GM18873 (cell line): ENCODE measurements around the gene BABAM2.
"Not testable (repeated sequence)": the region's sequence is repeated elsewhere in the genome, so short reads cannot be mapped to it uniquely, and the experiment has no call there.

Experiments
- ATAC-seq: cut with Tn5 transposase; IDR thresholded peaks from one replicate; pipeline ENCODE4 v1.9.1; 2021; ENCODE audit warnings: mild to moderate bottlenecking, moderate library complexity, moderate number of reproducible peaks; ENCODE audit not compliant: unreplicated experiment, low FRiP score

Gene BABAM2

GRCh38 chr2:27968045-27968444 lies 77.5 kb downstream of the BABAM2 start:
- not testable (repeated sequence) for ATAC-seq

DNA sequence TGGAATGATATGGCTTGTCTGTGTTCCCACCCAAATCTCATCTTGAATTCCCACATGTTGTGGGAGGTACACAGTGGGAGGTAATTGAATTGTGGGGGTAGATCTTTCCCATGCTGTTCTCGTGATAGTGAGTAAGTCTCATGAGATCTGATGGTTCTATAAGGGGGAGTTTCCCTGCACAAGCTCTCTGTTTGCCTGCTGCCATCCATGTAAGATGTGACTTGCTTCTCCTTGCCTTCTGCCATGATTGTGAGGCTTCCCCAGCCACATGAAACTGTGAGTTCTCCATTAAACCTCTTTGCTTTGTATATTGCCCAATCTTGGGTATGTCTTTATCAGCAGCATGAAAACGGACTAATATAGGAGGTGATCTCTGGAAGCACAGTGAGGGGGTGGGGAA lies 78.4 kb downstream of the BABAM2 start:
- not testable (repeated sequence) for ATAC-seq

DNA sequence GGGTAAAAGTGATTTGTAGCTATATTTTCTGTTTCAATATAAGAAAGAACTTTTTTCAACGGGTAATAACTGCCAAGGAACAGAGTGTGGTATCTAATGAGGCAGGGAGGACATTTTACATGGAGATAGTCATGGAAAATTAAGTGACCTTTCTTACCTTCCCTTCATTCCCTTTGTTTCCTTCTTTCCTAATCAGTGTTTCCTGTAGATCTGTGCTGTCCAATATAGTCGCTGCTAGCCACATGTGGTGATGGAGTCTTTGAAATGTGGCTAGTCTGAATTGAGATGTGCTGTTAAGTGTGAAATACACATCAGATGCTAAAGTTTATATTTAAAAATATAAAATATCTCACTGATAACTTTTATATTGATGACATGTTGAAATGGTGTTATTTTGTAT lies 81.8 kb downstream of the BABAM2 start:
- no peak for ATAC-seq

DNA sequence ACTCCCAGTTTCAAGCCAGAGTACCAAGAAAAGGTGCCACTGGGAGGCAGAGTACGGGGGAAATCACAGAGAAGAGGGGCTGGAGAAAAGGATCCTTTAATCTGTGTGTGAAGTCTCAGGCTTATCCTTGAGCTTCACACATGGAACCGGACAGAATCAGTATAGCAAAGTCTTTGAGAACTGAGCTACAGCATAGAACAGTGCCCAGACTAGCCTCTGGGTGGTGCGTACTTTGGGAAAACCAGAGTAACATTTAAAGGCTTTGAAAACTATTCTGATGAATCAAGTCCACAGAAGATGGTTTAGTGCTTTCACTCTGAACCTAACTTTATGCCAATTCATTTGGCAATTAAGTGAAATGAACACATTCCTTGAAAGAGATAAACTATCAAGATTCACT lies 83.1 kb downstream of the BABAM2 start:
- ATAC-seq = no peak

DNA sequence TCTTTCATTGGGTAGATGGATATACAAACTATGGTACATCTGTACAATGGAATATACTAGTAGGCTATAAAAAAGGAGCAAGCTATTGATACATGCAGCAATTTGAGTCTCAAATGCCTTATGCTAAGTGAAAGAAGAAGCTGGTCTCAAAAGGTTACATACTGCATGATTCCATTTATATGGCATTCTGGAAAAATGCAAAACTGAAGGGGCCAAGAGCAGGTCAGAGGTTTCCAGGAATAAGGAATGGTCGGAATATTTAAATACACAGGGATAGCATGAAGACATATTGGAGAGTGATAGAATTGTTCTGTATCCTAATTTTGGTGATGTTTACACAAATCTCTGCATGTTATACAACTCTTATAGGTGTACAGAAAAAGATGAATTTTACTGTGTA lies 85.8 kb downstream of the BABAM2 start:
- no peak for ATAC-seq

DNA sequence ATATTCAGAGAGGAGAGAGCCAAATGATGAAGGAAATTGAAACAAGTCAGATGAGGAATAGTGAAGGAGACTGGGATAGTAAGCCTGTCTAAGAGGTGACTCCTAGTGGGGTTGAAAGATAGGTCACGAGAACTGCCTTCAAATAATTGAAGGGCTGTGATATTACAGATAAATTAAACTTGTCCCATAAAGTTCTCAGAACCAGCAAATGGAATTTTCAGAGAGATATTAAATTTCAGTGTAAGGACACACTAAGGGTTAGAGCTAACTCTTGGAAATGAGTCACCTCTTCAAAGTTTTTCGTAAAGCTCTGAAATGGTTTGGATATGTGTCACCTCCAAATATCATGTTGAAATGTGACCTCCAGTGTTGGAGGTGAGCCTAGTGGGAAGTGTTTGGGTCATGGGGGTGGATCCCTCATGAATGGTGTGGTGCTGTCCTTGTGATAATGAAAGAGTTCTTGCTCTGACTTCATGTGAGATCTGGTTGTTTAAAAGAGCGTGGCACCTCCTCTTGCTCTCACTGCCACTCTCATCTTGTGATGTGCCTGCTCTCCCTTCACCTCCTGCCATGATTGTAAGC lies 87.3 kb downstream of the BABAM2 start:
- no peak for ATAC-seq

- not testable (repeated sequence) for ATAC-seq
Observed at GRCh38 chr2:27978761-27979160, 88.2 kb downstream of the BABAM2 start.

DNA sequence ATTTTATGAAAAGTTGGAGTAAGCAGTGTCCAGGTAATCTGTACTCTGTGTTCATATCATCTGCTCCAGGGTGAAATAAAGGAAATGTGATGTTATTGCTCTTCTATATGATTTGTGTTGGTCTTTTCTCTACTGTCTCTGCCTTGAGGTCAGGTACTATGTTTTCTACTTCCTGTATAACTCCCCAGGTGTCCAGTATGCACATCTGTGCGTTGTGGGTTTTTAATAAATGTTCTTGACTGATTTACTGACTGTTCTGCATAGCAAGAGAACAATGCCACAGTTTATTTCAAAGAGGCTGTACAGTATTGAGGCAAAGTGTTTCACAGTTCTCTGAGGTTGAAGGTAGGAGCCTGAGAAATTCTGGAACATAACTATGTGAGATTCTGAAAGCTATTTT lies 89.7 kb downstream of the BABAM2 start:
- ATAC-seq = no peak

DNA sequence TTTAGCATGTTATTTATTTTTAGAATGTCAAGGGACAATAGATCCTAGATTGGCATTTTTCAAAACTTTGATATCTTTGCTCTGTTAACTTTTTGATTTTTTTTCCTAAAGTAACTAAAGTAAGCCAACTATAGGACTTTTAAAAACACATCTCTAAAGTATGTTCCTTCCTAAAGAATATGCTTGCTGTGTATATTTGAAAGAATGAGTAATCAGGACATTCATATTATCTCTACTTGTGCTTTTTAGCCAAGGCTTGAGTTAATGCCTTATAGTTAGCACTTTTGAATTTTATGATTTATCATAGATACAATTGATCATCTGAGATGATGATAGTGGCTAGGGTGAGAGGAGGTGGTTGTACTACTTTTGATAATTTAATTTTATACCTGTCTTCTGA lies 93.6 kb downstream of the BABAM2 start:
- ATAC-seq = no peak

DNA sequence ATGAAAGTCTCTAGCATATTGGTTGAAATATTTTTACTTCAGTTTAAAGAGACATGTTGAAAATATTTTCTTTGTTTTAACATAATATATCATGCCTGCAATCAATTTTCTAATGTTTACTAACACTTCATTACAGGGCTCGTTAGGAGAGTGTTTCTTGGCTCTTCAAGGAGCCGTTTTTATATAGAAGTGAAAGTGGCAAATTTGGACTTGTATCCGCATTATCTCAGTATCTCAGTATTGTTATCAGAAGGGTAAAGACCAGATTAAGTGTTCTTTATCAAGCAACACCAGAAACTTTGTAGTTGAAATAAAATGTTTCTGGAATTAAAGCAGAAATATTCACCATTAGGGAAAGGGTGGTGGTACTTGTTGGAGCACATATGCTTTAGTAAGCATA lies 97.8 kb downstream of the BABAM2 start:
- no peak for ATAC-seq

DNA sequence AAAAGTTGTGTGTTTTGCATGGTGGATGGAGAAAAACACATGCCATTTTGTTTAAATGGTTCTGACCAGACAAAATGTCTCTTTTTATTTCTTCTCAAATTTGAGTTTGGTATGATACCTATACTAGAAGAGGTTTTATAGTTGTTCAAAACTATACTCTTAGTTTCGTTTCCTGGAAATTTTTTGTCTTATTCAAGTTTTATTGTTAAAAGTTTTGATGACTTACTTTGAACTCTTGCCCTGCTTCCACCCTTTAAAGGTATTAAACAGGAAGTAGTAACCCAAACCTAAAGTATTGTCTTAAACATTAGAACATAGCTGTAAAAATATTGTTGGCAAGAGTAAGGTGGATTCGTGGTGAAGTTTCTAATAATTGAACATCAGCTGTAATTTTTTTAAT lies 98.2 kb downstream of the BABAM2 start:
- ATAC-seq = no peak

- ATAC-seq = no peak
Observed at GRCh38 chr2:27989149-27989548, 98.6 kb downstream of the BABAM2 start.

DNA sequence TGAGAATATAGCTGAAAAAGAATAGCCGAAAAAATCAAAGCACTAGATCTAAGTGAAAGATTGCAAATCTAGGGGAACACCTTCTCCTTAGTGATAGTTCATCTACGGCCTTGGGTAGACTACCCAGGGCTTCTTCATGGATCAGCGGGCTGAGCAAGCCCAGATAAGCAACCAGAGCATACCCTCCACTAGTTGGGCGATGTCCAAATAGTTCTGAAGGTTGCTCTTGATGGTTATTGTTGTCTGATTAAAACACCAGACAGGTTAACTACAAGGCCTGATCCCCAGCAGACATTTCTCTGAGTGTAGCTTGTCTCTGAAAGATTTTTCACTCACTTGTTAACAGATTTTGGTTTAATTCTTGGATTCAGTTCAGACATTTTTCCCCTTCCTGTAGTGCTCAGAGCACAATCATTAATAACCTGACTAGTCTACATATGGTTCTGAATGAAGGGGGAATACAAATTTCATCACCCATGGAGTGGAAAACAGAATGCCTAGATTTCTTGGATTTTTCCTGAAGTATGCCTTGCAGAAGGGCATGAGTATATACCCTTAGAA lies 99.6 kb downstream of the BABAM2 start:
- no peak for ATAC-seq

DNA sequence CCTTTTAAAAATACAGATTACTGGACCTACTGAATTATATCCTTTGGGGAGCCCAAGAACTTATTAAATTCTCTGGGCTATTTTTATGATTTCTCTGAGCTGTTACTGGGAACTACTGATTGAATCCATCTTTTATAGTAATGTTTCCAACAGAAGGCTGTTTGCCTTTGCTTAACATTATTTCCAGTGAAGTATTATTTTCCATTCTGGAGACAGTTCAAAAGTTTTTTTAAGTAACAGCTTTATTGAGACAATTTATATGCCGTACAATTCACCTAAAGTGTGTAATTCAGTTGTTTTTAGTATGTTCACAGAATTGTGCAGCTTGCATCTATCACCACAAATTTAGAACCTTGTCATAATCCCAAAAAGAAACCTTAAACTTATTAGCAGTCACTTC lies 100.6 kb downstream of the BABAM2 start:
- no peak for ATAC-seq

DNA sequence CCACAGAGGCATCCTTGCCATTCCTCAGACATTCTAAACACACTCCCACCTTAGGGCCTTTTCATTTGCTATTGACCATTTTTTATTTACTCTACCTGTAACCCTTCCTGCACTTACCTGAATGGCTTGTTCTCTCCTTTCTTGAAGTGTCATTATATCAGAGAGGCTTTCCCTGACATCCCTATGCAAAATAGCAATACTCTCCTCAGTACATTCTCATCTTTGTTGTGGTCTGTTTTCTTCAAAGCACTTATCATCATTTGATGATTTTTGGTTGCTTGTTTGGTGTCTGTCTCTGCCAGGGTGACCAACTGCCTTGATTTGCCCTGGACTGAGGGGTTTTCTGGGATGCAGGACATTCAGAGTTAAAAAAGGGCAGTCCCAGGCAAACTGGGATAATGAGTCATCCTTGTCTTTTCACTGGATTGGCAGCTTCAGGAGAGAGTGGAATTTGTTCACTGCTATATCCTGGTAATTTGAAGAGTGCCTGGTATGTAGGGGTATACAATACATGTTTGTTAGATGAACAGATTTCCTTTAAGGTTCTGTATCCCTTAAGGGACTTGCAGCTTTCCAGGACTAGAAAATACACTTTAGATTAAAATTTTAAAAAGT lies 102.4 kb downstream of the BABAM2 start:
- no peak for ATAC-seq

DNA sequence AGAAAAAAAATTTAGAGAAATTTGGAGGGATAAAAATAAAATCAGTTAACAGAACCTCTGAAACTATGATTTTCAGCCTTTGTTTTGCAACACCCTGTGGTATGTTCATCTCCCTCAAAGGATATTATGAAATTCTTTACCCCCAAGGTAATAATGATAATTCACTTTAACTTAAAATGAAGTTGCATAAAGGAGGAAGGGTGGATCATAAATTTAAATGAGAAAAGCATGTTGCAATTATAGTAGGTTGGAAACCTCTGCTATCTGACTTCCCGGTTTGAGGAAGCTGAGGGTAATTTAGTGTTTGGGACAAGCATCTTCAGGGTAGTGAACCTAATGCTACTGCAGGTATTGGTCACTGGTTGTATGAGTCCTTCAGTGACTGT lies 102.9 kb downstream of the BABAM2 start:
- no peak for ATAC-seq

- no peak for ATAC-seq
Observed at GRCh38 chr2:27993950-27994728, 103.6 kb downstream of the BABAM2 start.

GRCh38 chr2:27996156-27996922 lies 105.8 kb downstream of the BABAM2 start:
- no peak for ATAC-seq

- ATAC-seq = no peak
Observed at GRCh38 chr2:28000287-28000686, 109.8 kb downstream of the BABAM2 start.

DNA sequence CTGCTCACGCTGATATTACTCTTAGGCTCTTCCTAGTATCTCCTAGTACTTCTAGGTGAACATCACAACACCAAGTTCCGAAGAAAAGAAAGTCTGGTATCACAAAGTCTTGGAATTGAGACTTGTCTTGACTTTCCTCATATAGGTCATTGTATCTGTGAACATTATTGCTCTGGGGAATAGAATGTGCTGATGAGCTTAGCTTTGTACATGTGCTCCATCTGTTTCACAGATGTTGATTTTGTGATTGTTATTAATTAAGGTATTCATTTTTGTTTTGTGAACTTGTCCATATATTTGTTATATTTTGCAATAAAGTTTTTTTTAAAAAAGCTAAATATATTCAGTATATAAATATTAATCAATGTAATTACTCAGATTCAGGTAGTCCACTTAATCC lies 111.7 kb downstream of the BABAM2 start:
- no peak for ATAC-seq

DNA sequence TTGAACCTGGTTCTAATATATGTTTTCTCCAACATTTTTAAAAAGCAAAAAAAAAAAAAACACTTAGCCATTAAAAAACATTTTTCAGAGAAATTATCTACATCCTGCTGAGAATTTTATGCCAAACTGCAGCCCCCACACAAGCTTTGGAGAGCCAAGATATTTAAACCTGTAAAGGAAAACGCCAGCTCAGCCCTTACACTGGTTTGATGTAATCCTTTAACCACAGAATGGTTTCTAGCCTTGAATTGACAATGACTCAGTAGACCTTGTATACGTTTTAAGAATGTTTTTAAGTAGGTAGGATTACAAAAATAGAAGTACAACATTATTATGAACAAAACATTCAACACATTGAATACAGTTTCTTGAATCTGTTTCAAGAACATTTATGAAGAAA lies 113.6 kb downstream of the BABAM2 start:
- no peak for ATAC-seq
